ENCODE results near the gene COX5A.
"Not testable (repeated sequence)": the region's sequence is repeated elsewhere in the genome, so short reads cannot be mapped to it uniquely, and the experiment has no call there.

DNA sequence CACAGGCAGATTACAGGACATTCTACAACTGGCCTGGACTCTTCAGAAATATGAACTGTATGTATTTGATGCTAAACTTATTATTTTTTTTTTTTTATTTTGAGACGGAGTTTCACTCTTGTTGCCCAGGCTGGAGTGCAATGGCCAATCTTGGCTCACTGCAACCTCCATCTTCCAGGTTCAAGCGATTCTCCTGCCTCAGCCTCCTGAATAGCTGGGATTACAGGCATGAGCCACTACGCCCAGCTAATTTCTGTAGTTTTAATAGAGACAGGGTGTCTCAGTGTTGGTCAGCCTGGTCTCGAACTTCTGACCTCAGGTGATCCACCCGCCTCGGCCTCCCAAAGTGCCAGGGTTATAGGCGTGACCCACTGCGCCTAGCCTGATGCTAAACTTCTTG, 24.1 kb downstream of the COX5A start:
- TF ChIP-seq CTCF, POLR2AphosphoS5, EP300, POLR2A (IDR thresholded peaks at IDR 0.05): not testable (repeated sequence)
